ENCODE measurements around the gene TXNL4B.
A peak's percentile ranks its signal among the peaks of the same experiment; 100 is the strongest.
"Not testable (repeated sequence)": the region's sequence is repeated elsewhere in the genome, so short reads cannot be mapped to it uniquely, and the experiment has no call there.

Gene TXNL4B

GRCh38 chr16:72075067-72075466, 18.4 kb downstream of the TXNL4B start:
- not testable (repeated sequence) for DNase-seq

DNA sequence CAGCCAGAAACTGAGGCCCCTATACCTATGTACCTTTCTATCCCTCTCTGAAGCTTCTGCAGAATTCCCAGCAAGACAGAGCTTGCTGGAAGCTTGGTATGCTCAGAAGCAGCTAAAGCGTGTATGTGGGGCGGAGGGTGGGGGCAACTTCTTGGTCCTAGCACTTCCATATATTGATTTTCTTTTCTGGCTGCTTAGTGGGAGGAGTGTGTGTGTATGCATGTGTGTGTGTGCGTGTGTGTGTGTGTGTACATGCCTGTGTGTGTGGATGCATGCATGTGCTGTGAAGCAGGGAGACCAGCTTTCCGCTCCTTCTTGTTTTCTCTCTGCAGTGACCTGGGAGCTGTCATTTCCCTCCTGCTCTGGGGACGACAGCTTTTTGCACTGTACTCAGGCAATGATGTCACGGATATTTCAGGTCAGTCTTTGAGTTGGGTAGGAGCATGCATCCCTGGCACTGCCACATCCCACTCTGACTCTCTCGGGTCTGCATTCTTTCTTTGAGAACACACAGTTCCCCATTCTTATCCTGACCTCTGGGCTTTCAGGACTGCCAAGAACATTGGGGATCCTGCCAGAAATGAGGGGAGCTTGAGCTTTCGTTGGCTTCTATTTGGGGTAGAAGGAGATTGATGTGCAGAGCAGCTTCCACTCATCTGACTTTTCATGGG, 19.7 kb downstream of the TXNL4B start:
- no peak for DNase-seq

- no peak for DNase-seq
Observed at GRCh38 chr16:72072514-72073342, 20.7 kb downstream of the TXNL4B start.

DNA sequence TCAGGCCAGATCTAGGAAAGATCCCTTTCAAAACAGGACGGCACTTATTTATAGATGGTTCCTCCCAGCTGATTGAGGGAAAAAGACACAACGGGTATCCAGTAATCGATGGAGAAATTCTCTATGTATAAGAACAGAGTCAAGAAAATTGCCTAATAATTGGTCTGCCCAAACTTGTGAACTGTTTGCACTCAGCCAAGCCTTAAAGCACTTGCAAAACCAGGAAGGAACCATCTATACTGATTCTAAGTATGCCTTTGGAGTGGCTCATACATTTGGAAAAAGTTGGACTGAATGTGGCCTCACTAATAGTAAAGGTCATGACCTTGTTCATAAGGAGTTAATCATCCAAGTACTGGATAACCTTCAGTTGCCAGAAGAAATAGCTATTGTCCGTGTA, 24.5 kb downstream of the TXNL4B start:
- DNase-seq = no peak

DNA sequence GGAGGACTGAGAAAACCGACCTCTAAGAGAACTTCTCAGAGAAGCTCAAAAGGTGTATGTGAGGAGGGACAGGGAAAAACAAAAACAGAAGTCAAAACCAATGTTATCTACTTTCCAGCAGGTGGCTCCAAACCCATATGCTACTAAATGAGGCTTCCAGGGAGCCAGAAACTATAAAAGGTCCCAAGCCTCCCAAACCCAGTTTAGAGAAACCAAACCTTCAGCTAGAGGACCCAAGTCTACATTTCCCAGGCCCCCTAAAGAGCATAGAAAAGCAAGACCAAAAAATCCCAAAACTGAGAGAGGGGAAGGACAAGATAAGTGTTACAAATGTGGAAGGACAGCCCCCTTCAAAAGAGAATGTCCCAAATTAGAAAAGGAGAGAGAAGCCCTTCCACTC, 26.7 kb downstream of the TXNL4B start:
- DNase-seq = no peak

DNA sequence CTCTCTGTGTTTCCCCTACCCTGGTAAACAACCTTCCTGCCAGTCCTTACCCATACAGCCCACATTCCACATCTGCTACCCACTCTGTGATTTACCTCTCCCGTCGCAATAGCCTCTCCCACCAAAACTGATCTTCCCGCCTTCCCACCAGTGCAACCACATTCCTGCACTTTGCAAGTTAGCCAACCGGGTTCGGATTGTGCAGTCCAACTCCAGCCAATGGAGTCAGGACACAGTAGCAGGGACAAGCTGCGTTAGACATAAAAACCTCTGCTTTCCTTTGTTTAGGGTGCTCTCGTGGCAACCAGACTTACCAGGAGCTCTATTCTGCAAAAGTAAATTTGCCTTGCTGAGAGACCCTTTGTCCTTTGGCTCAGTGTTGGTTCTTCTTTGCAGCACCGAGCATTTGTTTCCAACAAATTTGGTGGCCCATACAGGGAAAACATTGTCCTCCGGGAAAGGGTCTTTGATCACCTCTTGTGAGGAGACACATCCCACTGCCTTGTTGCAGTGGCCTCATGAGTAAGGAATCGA, 29.0 kb downstream of the TXNL4B start:
- no peak for DNase-seq

DNA sequence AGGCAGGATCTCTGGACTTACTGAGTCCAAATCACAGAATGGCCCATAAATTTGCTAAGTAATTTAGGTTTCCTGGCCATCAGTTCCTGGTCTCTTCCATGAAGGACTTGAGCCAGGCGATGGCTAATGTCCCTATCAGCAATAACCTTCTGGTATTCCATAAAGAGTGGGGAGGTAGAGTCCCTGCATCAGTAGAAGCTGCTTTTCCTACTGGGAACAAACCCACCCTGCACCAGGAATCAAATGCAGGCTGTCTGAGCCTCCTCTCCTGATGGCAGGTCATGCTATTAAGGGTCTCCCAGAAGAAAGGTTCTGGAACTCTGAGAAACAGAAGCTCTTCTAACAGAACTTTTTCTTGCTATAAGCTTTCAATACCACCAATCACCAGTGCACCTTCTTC, 31.9 kb downstream of the TXNL4B start:
- DNase-seq = no peak

GRCh38 chr16:72060405-72060804, 33.0 kb downstream of the TXNL4B start:
- DNase-seq = no peak

GRCh38 chr16:72059060-72059459, 34.4 kb downstream of the TXNL4B start:
- DNase-seq = not testable (repeated sequence)

GRCh38 chr16:72057313-72057712, 36.1 kb downstream of the TXNL4B start:
- DNase-seq = not testable (repeated sequence)

DNA sequence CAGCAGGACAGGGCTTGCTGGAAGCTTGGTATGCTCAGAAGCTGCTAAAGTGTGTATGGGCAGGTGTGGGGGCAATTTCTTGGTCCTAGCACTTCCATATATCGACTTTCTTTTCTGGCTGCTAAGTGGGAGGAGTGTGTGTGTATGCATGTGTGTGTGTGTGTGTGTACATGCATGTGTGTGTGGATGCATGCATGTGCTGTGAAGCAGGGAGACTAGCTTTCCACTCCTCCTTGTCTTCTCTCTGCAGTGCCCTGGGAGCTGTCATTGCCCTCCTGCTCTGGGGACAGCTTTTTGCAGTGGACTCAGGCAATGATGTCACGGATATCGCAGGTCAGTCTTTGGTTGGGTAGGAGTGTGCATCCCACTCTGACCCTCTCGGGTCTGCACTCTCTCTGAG, 37.5 kb downstream of the TXNL4B start:
- no peak for DNase-seq

DNA sequence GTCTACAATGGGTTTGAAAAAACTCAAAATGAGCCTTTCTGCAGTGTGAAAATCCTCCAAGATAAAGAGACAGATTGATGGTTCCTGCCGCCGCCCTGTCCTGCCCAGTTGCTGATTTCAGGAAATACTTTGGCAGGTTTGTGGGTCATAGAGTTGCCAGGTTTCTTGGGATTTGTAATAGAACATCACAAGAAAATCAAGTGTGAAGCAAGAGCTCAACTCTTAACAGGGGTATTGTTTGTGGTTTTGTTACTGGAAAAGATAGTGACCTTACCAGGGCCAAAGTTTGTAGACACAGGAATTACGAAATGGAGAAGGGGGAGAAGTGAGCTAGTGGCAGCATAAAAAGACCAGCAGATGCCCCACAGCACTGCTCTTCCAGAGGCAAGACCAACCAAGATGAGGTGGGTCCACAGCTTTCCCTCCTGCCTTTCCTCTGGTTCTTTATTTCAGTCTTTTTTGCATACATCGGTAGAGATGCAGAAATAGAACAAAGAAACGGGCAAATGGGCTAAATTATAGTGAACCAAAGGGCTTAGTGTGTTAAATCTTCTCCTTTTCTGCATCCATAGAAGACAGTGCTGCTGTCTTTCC, 39.1 kb downstream of the TXNL4B start, which contains the start of gene HP:
HP (plus strand) TSS at position 252 of the 594 bp plus-strand sequence; CDS start at position 400, 148 bp downstream.
- DNase-seq = not testable (repeated sequence)

- DNase-seq = no peak
Observed at GRCh38 chr16:72051818-72052217, 41.6 kb downstream of the TXNL4B start.

DNA sequence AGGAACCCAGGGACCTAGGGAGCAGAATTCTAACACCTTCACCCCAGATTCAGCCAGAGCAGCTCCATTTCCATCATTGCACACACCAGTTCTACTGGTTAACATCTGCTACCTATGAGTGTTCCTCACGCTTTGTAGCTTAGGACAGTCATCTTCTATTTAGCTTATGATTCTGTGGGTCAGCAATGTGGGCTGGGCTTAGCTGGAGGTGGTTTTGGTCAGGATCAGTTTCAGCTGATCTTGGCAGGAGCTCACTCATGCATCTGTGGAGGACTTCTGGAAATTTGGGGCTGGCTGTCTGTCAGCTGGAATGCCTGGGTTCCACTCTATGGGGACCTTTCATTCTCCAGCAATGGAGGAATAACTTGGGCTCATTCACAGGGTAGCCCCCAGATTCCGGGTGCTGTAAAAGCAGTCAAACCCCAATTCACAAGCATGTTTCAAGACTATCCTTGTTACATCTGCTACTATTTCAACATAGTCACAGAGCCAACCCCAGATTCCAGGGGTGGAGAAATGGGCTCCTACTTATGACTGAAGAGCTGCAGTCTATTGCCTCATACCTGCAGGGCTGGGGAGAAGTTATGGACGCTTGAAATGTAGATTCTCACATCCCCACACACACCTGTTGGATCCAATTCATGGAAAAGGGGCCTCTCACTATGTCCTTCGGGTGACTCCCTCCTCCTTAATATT, 42.5 kb downstream of the TXNL4B start:
- DNase-seq = no peak

GRCh38 chr16:72049110-72049509, 44.3 kb downstream of the TXNL4B start:
- DNase-seq = no peak

DNA sequence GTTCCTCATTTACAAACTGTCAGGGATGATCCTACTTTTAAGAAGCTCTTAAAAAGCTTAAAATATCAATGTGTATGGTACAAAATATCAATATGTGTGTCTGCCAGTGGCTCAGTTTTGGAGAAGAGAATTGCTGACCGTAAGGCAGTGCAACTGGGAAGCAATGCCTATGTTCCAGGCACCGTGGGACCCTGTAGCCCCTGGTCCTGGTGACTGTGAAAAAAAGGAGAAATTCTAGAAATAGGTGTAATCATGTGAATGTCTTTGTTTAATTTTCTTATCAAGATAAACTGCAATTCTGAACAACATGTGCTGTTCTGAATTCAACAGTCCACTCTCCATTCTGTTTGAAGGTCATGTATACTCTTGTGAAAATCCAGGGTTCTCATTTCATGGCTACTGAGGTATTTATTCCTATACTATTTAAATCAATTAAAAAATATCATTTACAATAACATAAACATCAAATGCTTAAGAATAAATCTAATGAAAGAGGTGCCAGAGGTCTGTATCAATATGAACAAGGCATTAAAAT, 48.5 kb downstream of the TXNL4B start:
- DNase-seq = no peak

DNA sequence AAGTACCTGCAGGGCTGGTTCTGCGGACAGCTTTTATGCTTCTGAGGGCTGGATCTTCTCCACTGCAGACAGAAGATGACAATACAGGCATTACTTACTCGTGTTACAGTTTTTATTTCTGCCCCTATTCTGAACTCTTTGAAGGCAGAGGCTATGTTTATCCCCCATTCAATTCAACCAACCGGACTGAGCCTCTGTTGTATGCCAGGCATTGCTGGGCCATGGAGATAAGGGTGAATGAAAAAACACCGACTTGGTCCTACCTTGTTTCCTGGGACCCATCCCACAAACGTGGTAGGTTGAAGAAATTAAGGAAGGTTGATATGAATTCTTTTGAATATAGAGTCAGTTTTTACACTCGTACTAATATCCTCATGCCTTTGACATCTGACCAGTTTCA, 49.1 kb downstream of the TXNL4B start:
- no peak for DNase-seq

DNA sequence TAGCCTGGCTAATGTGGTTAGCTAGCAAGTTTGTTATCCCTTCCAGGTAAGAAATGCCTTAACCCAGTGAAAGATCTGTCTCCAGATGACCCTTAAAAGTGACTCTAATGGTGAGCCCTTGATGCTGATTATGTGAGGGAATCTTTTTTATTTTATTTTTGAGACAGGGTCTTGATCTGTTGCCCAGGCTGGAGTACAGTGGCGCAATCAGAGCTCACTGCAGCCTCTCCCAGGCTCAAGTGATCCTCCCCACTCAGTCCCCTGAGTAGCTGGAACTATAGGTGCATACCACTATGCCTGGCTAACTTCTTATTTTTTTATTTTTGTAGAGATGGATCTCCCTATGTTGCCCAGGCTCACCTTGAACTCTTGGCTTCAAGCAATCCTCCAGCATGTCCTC, 49.9 kb downstream of the TXNL4B start:
- DNase-seq = no peak

- DNase-seq = no peak
Observed at GRCh38 chr16:72043058-72043457, 50.4 kb downstream of the TXNL4B start.

GRCh38 chr16:72042157-72042660, 51.2 kb downstream of the TXNL4B start:
- DNase-seq = peak; percentile 12

DNA sequence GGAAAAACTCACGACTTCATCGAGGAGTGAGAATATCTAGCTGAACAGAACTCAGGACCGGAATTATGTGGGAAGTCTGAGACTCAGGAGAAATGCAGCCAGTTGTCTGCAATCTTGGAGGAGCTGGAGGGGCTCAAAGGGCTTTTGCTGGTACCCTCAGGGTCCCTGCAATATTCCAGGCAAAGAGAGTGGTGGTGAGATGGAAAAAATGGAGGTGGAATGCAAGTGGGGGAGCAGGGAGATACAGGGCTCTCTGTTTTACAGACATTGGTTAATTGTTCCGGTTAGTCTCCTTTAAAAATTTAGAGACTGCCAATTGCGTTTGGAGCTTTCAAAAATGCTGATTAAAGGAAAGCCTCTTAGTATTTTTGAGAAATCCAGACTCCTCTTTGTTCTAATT, 57.3 kb downstream of the TXNL4B start:
- DNase-seq = no peak

All from right kidney (tissue), 1 donor.